H1 (cell line): ENCODE results near the gene LRRC32.

Source experiments
- CBX5 ChIP-seq: fragments of 300-800, 300-1000 bp; sonication (generic); IDR thresholded peaks from 2 replicates; pipeline ENCODE4 v1.7.1; 2016; ENCODE audit warnings: antibody characterized with exemption, low read length, low read depth
- CTCF ChIP-seq, 3 experiments: IDR thresholded peaks; 1 replicate in 2 of 3; 2 replicates in 1 of 3; pipeline versions ENCODE4 v1.5.1 to v1.6.1; 2011; ENCODE audit warnings: low read length in 3 of 3, mild to moderate bottlenecking in 3 of 3, inconsistent platforms in 2 of 3, low read depth in 1 of 3, moderate library complexity in 1 of 3; ENCODE audit not compliant: insufficient read depth in 1 of 3; ENCODE audit errors: control extremely low read depth in 1 of 3
- GABPA ChIP-seq: IDR thresholded peaks from 2 replicates; pipeline ENCODE4 v1.6.1; 2011; ENCODE audit warnings: mild to moderate bottlenecking, low read length, moderate library complexity, borderline replicate concordance; ENCODE audit not compliant: insufficient read depth
- RAD21 ChIP-seq, 2 experiments: IDR thresholded peaks in 1 of 2; conservative IDR thresholded peaks in 1 of 2; 2 replicates each; pipeline ENCODE4 v1.6.1; 2011; ENCODE audit warnings: low read depth in 2 of 2, low read length in 2 of 2, improper control_type of control experiment in 1 of 2, inconsistent platforms in 1 of 2, mild to moderate bottlenecking in 1 of 2, moderate library complexity in 1 of 2
- SAP30 ChIP-seq: fragments of 300-600 bp; sonication (generic); IDR thresholded peaks from 2 replicates; pipeline ENCODE4 v1.7.1; 2012; ENCODE audit warnings: low read length, moderate library complexity, mild to moderate bottlenecking, inconsistent platforms; ENCODE audit not compliant: insufficient read depth, insufficient replicate concordance
- SP1 ChIP-seq: IDR thresholded peaks from 2 replicates; pipeline ENCODE4 v1.6.1; 2011; ENCODE audit warnings: low read depth, low read length

- no peak for TF ChIP-seq CBX5
- TF ChIP-seq SAP30: no peak
- TF ChIP-seq SP1: no peak
- TF ChIP-seq RAD21 (IDR thresholded peaks at IDR 0.05 in 1 of 2, conservative IDR thresholded peaks at IDR 0.05 in 1 of 2; ENCODE audit: low read depth in 2 of 2, low read length in 2 of 2): no peak
- TF ChIP-seq GABPA: no peak
- TF ChIP-seq CTCF (IDR thresholded peaks at IDR 0.05; ENCODE audit: control extremely low read depth in 1 of 3, insufficient read depth in 1 of 3, low read depth in 1 of 3, low read length in 3 of 3): no peak
Measured at GRCh38 chr11:76707293-76707825, 36.8 kb upstream of the LRRC32 start.
